Bronchial epithelial cell (primary cell): Measurements from ENCODE around the gene RAP1GAP2. TPM values are rescaled to one million over a fixed set of nuclear protein-coding genes. Genes with fewer than 3 reads are reported as not detected.
A peak's percentile ranks its signal among the peaks of the same experiment; 100 is the strongest.

ENCODE experiments used
- DNase-seq: peaks from one replicate; pipeline ENCODE4 v3.0.0-alpha.2; 2010; ENCODE audit warnings: low read depth
- FAIRE-seq: peaks from 2 replicates; lab custom pipeline; 2011; peaks lifted over from hg19 to GRCh38; lab: Jason Lieb, UNC
- H3K27me3 ChIP-seq: 2 replicates; pipeline ENCODE4 v1.5.1; 2011; ENCODE audit warnings: low read length; ENCODE audit not compliant: control insufficient read depth, insufficient read depth
- H3K36me3 ChIP-seq: 2 replicates; pipeline ENCODE4 v1.5.1; 2011; ENCODE audit warnings: low read length; ENCODE audit not compliant: control insufficient read depth, insufficient read depth
- H3K4me3 ChIP-seq: 2 replicates; pipeline ENCODE4 v1.5.1; 2011; ENCODE audit warnings: mild to moderate bottlenecking, low read depth, low read length, control low read depth
- CTCF ChIP-seq: IDR thresholded peaks from 2 replicates; pipeline ENCODE4 v1.5.1; 2011; ENCODE audit warnings: mild to moderate bottlenecking, moderate library complexity, low read length, control low read depth, inconsistent platforms; ENCODE audit not compliant: insufficient read depth, severe bottlenecking
- total RNA-seq: library from RNA; depleted of rRNA; stranded (reverse); fragments of >200 nt; gene quantifications from 2 replicates; pipeline ENCODE4 v1.2.1, GENCODE V29; 2014

RAP1GAP2 gene
- total RNA-seq, 1 donor from 2014 or later: 15.0 TPM

GRCh38 chr17:2755891-2756724 is 40.1 kb upstream of the RAP1GAP2 start:
- Histone ChIP-seq H3K27me3 (peaks cover 3% of the 10 kb centered on the region), H3K4me3 (peak overlapping the region; percentile 4), H3K36me3 (no peaks in the 10 kb centered on the region)
- DNase-seq (no peak), FAIRE-seq (no peak)
- no peak for TF ChIP-seq CTCF

- FAIRE-seq: no peak
- DNase-seq: no peak
- Histone ChIP-seq H3K4me3 (no peak overlapping the region), H3K27me3 (no peaks in the 10 kb centered on the region), H3K36me3 (no peaks in the 10 kb centered on the region)
- no peak for TF ChIP-seq CTCF
Measured at GRCh38 chr17:2758870-2759269, 37.4 kb upstream of the RAP1GAP2 start.

GRCh38 chr17:2770129-2770528 is 26.1 kb upstream of the RAP1GAP2 start:
- no peak overlapping the region for H3K4me3 ChIP-seq
- H3K27me3 ChIP-seq: peaks cover 2% of the 10 kb centered on the region
- TF ChIP-seq CTCF: no peak
- no peaks in the 10 kb centered on the region for H3K36me3 ChIP-seq
- FAIRE-seq (no peak), DNase-seq (no peak)

GRCh38 chr17:2775206-2775605 is 21.0 kb upstream of the RAP1GAP2 start:
- Histone ChIP-seq H3K4me3 (no peak overlapping the region), H3K36me3 (no peaks in the 10 kb centered on the region), H3K27me3 (peaks cover 17% of the 10 kb centered on the region)
- no peak for TF ChIP-seq CTCF
- DNase-seq (no peak), FAIRE-seq (peak; percentile 18)

- Histone ChIP-seq H3K4me3 (no peak overlapping the region), H3K36me3 (no peaks in the 10 kb centered on the region), H3K27me3 (peaks cover 17% of the 10 kb centered on the region)
- TF ChIP-seq CTCF: no peak
- FAIRE-seq (no peak), DNase-seq (no peak)
Measured at GRCh38 chr17:2776589-2777241, 19.5 kb upstream of the RAP1GAP2 start.
